GM12865 (cell line): ENCODE data around the gene ATG9B.

Experiments
- DNase-seq: peaks from one replicate; pipeline ENCODE4 v3.0.0; 2010; ENCODE audit warnings: low read depth
- H3K4me3 ChIP-seq: 2 replicates; pipeline ENCODE4 v1.5.1; 2011; ENCODE audit warnings: mild to moderate bottlenecking, low read depth, low read length, control low read depth
- TF ChIP-seq, protein P1 (sequence below): IDR thresholded peaks from 2 replicates; pipeline ENCODE4 v1.5.1; 2011; ENCODE audit warnings: low read length, control low read depth, low read depth, inconsistent platforms; ENCODE audit not compliant: insufficient read depth; ENCODE audit errors: missing control alignments

ATG9B gene

DNA sequence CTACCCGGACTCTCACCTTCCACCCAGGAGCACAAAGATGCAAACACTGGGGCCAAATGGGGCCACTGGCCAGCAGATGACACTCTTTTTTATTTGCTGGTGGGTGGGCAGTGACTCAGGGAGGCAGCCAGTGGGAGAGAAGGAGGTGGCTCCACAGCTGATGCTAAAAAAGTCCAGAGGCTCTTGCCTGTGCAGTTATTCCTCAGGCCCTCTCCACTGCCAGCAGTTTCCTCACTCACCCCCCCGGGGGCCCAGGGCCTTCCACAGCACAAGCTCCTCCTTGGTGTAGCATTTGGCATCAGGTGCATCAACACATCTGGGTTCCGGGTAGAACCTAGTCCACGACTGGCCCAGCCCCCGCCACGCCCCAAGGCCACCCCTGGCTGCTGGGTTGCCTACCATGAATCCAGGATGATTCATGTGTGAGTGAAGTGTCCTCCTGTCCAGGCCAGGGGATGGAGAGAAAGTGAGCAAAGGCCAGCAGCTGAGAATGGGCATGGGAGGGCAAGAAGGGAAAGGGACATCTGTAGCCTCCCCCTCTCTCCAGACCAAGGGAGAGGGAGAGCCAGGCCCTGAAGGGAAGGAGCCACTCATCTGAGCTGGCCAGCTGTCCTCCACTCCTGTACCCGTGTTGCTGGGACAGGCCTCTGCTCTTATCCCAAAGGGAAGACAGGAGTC is 44.4 kb downstream of the ATG9B start:
- TF ChIP-seq, protein P1, sequence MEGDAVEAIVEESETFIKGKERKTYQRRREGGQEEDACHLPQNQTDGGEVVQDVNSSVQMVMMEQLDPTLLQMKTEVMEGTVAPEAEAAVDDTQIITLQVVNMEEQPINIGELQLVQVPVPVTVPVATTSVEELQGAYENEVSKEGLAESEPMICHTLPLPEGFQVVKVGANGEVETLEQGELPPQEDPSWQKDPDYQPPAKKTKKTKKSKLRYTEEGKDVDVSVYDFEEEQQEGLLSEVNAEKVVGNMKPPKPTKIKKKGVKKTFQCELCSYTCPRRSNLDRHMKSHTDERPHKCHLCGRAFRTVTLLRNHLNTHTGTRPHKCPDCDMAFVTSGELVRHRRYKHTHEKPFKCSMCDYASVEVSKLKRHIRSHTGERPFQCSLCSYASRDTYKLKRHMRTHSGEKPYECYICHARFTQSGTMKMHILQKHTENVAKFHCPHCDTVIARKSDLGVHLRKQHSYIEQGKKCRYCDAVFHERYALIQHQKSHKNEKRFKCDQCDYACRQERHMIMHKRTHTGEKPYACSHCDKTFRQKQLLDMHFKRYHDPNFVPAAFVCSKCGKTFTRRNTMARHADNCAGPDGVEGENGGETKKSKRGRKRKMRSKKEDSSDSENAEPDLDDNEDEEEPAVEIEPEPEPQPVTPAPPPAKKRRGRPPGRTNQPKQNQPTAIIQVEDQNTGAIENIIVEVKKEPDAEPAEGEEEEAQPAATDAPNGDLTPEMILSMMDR, result no peak
- no peak overlapping the region for H3K4me3 ChIP-seq
- no peak for DNase-seq

DNA sequence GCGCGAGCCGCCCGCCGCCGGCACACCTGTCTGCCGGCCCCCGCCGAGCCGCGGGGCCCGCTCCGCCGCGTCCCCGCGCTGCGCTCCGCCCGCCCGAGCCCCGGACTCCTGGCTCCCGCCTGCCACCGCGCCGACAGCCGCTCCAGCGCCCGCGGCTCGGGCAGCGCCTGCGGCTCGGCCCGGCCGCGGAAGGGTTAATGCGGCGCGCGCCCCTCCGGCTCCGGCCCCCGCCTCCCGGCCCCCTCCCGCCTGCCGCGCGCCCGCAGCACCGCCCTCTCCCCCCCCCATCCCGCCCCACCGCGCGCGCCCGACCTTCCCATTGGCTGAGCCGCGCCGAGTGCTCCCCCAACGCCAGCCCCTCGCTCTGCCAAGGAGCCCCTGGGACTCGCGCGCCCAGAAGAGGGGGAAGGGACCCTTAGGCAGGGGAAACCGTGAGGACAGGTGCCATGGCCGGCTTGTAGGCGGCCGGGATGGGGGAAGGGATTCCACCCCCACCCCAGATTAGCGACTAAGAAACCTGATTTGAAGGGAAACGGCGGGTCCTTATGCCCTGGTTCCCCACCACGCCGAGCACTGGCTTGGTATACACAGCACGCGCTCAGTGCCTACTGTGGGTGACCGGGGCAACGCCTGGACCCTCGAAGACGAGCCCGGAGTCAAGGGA is 46.0 kb downstream of the ATG9B start, which contains the start of gene KCNH2:
Gene KCNH2 (minus strand): TSS at position 196 of the 664 bp plus-strand sequence. CDS start 408 bp downstream, outside the sequence.
- peak within 1 kb of the TSS; percentile 29 for H3K4me3 ChIP-seq
- DNase-seq, result no peak
- TF ChIP-seq, protein P1, result no peak

DNA sequence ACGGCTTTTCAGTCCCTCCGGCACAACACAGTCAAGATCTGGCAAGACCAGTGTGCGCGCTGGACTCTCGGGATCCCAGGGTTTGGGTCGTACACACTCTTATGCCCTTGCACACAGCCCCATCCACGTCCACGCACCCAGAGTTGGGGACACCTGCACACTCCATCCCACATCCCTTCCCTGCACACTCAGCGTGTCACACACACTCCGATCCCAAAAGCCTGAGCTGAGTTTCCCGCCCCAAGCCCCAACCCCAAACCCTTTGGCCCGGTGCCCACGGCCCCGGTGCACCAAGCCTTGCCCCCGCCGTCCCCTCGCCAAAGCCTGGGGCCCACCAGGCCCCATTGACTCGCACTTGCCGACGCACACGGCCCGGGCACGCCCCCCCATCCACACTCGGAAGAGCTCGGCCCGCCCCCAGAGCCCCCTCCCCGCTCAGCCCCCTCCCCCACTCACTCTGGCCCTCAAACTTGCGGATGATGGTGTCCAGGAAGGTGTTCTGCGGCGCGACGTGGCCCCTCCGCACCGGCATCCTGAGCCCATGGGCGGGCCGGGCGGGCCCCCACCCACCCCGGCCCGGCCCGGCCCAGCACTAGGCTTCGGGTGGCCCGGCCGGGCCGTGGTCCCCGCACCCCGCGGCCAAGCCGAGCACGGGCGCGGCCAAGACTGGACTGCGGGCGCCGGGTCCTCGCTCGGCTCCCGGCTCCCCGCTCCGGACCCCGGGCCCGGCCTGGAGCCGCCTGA is 46.7 kb downstream of the ATG9B start:
- DNase-seq, result no peak
- TF ChIP-seq, protein P1, result no peak
- H3K4me3 ChIP-seq, result no peak overlapping the region

DNA sequence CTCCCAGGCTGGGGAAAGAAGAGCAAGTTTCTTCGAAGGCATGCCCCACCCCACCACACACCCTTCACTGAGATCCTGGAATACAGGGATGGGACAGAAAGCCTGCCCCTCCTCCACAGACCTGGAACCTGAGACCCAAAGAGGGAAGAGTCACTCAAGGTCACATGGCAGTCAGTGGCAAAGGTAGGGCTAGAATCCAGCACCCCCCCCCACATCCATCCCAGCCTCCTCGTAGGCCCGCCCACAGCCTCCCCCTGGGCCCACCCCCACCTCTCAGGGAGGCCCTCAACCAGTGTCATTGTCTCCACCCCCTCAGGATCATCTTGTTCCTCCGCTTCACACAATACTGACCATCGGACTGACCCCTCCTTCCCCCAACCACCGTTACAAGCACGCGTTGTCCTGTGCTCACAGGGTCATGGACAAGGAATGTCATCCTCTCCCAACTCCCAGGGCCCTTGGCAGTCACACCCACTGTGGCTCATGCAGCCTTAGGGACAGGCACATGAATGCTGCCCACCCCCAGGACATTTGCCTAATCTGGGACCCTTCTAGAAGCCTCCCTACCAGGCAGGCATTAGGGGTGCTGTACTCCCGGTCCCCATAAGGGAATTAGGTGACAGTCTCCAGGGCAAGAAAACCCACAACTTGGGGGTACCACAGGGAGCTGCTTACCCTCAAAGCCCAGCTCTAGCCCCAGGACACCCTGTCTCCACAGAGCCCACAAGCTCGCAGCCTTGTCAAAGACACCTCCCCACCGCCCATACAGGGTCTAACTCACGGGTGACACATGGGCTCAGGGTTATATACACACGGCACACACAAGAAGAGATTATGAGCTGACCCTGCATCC is 47.5 kb downstream of the ATG9B start:
- DNase-seq, result no peak
- TF ChIP-seq, protein P1, result no peak
- H3K4me3 ChIP-seq, result no peak overlapping the region

DNA sequence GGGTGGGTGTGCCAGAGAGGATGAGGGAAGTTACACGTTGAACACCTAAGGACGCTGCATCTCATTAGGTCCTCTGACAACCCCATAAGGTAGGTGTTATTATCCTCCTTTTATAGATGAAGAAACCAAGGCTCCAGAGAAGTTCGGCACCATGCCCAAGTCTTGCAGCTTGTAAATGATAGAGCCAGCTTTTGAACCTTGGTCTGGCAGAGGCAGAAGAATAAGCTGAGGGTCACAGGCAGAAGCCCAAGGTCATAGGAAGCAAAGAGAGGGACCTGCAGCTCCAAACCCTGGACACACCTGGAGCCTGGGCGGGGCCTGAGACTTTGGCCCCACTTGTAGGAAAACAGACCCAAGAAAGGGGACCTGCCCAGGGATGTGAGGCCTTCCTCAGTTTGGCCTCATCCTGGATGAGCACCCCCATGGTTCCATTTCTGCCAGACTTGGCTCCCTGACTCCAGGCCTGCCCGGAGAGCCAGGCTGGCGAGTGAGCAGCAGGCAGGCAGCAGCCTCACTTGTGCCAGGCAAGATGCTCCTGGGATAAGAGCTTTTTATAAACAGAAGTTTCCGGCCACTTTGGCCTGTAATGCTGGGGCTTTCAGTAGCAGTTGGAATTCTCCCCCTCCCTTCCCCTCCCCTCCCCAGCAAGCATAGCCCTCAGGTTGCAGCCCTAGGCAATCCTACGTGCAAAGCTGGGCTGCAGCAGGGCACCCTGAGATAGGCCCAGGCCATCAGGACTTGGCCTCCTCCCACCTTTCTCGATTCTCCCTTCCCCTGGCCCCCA is 48.6 kb downstream of the ATG9B start:
- TF ChIP-seq, protein P1, result no peak
- no peak for DNase-seq
- peak overlapping the region; percentile 43; the same call in 1 of the 2 replicates for H3K4me3 ChIP-seq
